ENCODE results near the gene XRN1.

DNA sequence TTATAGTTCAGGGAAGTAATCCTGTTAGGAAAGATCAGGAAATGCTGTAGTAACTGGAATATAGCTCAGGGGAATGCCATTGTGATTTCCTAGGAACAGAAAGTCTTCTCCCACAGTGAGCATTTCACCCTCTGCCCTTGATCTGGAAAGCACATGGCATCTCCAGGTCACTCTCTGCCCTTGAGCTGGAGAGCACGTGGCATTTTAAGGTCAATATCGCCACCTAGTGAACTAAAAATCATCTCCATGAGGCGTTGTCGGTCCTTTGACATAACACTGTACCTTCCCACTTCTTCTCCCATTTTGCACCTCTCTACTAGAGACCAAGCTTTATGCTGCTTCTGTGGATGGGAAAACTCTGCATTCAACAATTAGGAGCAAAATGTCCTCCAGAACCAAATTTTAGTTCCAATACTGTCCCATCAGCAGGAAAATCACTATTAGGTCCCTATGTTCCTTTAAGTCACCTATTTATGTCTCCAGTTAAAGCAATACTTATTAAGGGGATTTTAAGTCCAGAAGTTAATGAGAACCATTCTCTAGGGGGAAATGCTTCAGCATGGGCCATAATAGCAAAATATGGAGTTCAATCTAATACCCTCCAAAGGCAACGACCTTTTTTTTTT lies 167.8 kb downstream of the XRN1 start:
- TF ChIP-seq, protein P1, sequence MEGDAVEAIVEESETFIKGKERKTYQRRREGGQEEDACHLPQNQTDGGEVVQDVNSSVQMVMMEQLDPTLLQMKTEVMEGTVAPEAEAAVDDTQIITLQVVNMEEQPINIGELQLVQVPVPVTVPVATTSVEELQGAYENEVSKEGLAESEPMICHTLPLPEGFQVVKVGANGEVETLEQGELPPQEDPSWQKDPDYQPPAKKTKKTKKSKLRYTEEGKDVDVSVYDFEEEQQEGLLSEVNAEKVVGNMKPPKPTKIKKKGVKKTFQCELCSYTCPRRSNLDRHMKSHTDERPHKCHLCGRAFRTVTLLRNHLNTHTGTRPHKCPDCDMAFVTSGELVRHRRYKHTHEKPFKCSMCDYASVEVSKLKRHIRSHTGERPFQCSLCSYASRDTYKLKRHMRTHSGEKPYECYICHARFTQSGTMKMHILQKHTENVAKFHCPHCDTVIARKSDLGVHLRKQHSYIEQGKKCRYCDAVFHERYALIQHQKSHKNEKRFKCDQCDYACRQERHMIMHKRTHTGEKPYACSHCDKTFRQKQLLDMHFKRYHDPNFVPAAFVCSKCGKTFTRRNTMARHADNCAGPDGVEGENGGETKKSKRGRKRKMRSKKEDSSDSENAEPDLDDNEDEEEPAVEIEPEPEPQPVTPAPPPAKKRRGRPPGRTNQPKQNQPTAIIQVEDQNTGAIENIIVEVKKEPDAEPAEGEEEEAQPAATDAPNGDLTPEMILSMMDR (conservative IDR thresholded peaks at IDR 0.05 in 1 of 2, IDR thresholded peaks at IDR 0.05 in 1 of 2; ENCODE audit: low read depth in 1 of 2, low read length in 2 of 2), result peak; percentile 67 to 68
- no peak for TF ChIP-seq EZH2 (IDR thresholded peaks at IDR 0.05; ENCODE audit: low read length, missing control alignments)
